Epithelial cell of prostate (primary cell): ENCODE results near the gene KCNQ2.
"Not testable (repeated sequence)": the region's sequence is repeated elsewhere in the genome, so short reads cannot be mapped to it uniquely, and the experiment has no call there.

Experiments
- DNase-seq: peaks from one replicate; pipeline ENCODE4 v3.0.0-alpha.2; 2011; ENCODE audit warnings: low read depth, low spot score
- H3K27ac ChIP-seq: fragments of 450-650 bp; 2 replicates; pipeline ENCODE4 v1.5.1; 2017; ENCODE audit warnings: mild to moderate bottlenecking

Gene KCNQ2

GRCh38 chr20:63471981-63472831 lies at the start of gene KCNQ2:
KCNQ2 (minus strand) TSS chr20:63472655; CDS start chr20:63472463, 192 bp downstream.
- no peak within 1 kb of the TSS for H3K27ac ChIP-seq
- no peak for DNase-seq

GRCh38 chr20:63521602-63522001 lies 49.1 kb upstream of the KCNQ2 start:
- DNase-seq, result no peak

GRCh38 chr20:63520934-63521601 lies 48.6 kb upstream of the KCNQ2 start:
- H3K27ac ChIP-seq, result peak overlapping the region; percentile 89
- no peak for DNase-seq

More at GRCh38 chr20:63521602-63522001, 49.1 kb upstream of the KCNQ2 start:
- peak overlapping the region; percentile 89 for H3K27ac ChIP-seq

GRCh38 chr20:63520504-63520933 lies 48.1 kb upstream of the KCNQ2 start, which contains the start of gene PPDPF:
PPDPF (plus strand) TSS chr20:63520765; CDS start chr20:63521309, 544 bp downstream.
- no peak for DNase-seq
- peak within 1 kb of the TSS; percentile 89 for H3K27ac ChIP-seq

GRCh38 chr20:63519668-63520503 lies 47.4 kb upstream of the KCNQ2 start:
- DNase-seq, result no peak
- H3K27ac ChIP-seq, result peak overlapping the region; percentile 89

- no peak for DNase-seq
- no peak overlapping the region for H3K27ac ChIP-seq
Observed at GRCh38 chr20:63518946-63519667, 46.7 kb upstream of the KCNQ2 start.

- DNase-seq, result no peak
- H3K27ac ChIP-seq, result no peak overlapping the region
Observed at GRCh38 chr20:63518351-63518861, 46.0 kb upstream of the KCNQ2 start.

GRCh38 chr20:63517376-63518309 lies 45.2 kb upstream of the KCNQ2 start:
- H3K27ac ChIP-seq, result no peak overlapping the region
- no peak for DNase-seq

- not testable (repeated sequence) for H3K27ac ChIP-seq, DNase-seq
Observed at GRCh38 chr20:63514520-63514919, 42.1 kb upstream of the KCNQ2 start.

GRCh38 chr20:63513207-63513606 lies 40.8 kb upstream of the KCNQ2 start:
- no peak for DNase-seq
- no peak overlapping the region for H3K27ac ChIP-seq

- no peak for DNase-seq
- H3K27ac ChIP-seq, result no peak overlapping the region
Observed at GRCh38 chr20:63509088-63509564, 36.7 kb upstream of the KCNQ2 start.

GRCh38 chr20:63508072-63508768 lies 35.8 kb upstream of the KCNQ2 start:
- H3K27ac ChIP-seq, result no peak overlapping the region
- DNase-seq, result no peak

- no peak overlapping the region for H3K27ac ChIP-seq
- DNase-seq, result no peak
Observed at GRCh38 chr20:63507083-63507743, 34.8 kb upstream of the KCNQ2 start.

GRCh38 chr20:63505723-63506122 lies 33.3 kb upstream of the KCNQ2 start:
- no peak overlapping the region for H3K27ac ChIP-seq
- no peak for DNase-seq

GRCh38 chr20:63505281-63505680 lies 32.8 kb upstream of the KCNQ2 start:
- H3K27ac ChIP-seq, result no peak overlapping the region

GRCh38 chr20:63504642-63505041 lies 32.2 kb upstream of the KCNQ2 start:
- H3K27ac ChIP-seq, result no peak overlapping the region
- DNase-seq, result no peak

More at GRCh38 chr20:63505281-63505680, 32.8 kb upstream of the KCNQ2 start:
- DNase-seq, result no peak

- no peak for DNase-seq
- no peak overlapping the region for H3K27ac ChIP-seq
Observed at GRCh38 chr20:63503524-63503923, 31.1 kb upstream of the KCNQ2 start.
